GM12878 (cell line): ENCODE results near the gene CYP46A1. TPM values are rescaled to one million over a fixed set of nuclear protein-coding genes. Genes with fewer than 3 reads are reported as not detected.

Experiments
- ATF7 ChIP-seq: fragments of 450-650 bp; IDR thresholded peaks from 2 replicates; pipeline ENCODE4 v1.6.1; 2016; ENCODE audit warnings: low read depth, mild to moderate bottlenecking
- BMI1 ChIP-seq: fragments of 450-650 bp; IDR thresholded peaks from 2 replicates; pipeline ENCODE4 v1.6.1; 2016; ENCODE audit warnings: mild to moderate bottlenecking, moderate library complexity, borderline replicate concordance
- CHD4 ChIP-seq: fragments of 200-600 bp; sonication (generic); IDR thresholded peaks from 2 replicates; pipeline ENCODE4 v1.6.1; 2016; ENCODE audit warnings: mild to moderate bottlenecking
- CREB1 ChIP-seq: IDR thresholded peaks from 2 replicates; pipeline ENCODE4 v1.6.1; 2012; ENCODE audit warnings: low read depth, mild to moderate bottlenecking, inconsistent platforms
- CREM ChIP-seq: IDR thresholded peaks from 2 replicates; pipeline ENCODE4 v1.6.1; 2014; ENCODE audit warnings: antibody characterized with exemption, low read depth
- EGR1 ChIP-seq, 2 experiments: IDR thresholded peaks; 1 replicate in 1 of 2; 2 replicates in 1 of 2; pipeline ENCODE4 v1.6.1; 2011 to 2012; ENCODE audit warnings: low read depth in 2 of 2, low read length in 2 of 2, borderline replicate concordance in 1 of 2, mild to moderate bottlenecking in 1 of 2, moderate library complexity in 1 of 2
- ESRRA ChIP-seq: IDR thresholded peaks from 2 replicates; pipeline ENCODE4 v1.6.1; 2012; ENCODE audit warnings: mild to moderate bottlenecking, low read length, improper control_type of control experiment
- IKZF1 ChIP-seq: fragments of 450-650 bp; conservative IDR thresholded peaks from 2 replicates; pipeline ENCODE4 v1.6.1; 2017; ENCODE audit warnings: antibody characterized with exemption, mild to moderate bottlenecking
- NFIC ChIP-seq: IDR thresholded peaks from 2 replicates; pipeline ENCODE4 v1.6.1; 2012; ENCODE audit warnings: low read depth, mild to moderate bottlenecking, inconsistent platforms, low read length, moderate library complexity
- POLR2AphosphoS5 ChIP-seq: IDR thresholded peaks from 2 replicates; pipeline ENCODE4 v1.6.1; 2011; ENCODE audit warnings: mild to moderate bottlenecking, low read length, inconsistent platforms
- SIX5 ChIP-seq: IDR thresholded peaks from 2 replicates; pipeline ENCODE4 v1.6.1; 2011; ENCODE audit warnings: mild to moderate bottlenecking, low read depth, low read length, moderate library complexity; ENCODE audit not compliant: severe bottlenecking
- ZBED1 ChIP-seq: IDR thresholded peaks from 2 replicates; pipeline ENCODE4 v1.6.1; 2016; ENCODE audit warnings: borderline replicate concordance
- ZNF24 ChIP-seq: fragments of 450-650 bp; IDR thresholded peaks from 2 replicates; pipeline ENCODE4 v1.6.1; 2017; ENCODE audit warnings: antibody characterized with exemption, mild to moderate bottlenecking
- polyA plus RNA-seq, 11 experiments: library from polyadenylated mRNA; depleted of rRNA in 4 of 11; unstranded in 6 of 11; stranded (reverse) in 5 of 11; fragments of >200 nt; fragmentation: Nextera tagmentation in 4 of 11; fragmentation: Illumina TruSeq in 1 of 11; extraction: Ambion mirVana in 4 of 11; extraction: Trizol in 1 of 11; gene quantifications; 1 replicate in 1 of 11; 2 replicates in 10 of 11; pipeline versions ENCODE4 v1.2.1 to v1.2.3, GENCODE V29; 2011 to 2016; ENCODE audit warnings: inconsistent platforms in 2 of 11, missing spikeins in 2 of 11, low read depth in 1 of 11
- total RNA-seq, 4 experiments: library from RNA; depleted of rRNA in 3 of 4; stranded (reverse); fragments of >200 nt in 3 of 4; fragmentation: Illumina TruSeq in 1 of 4; extraction: Trizol in 1 of 4; gene quantifications; 2 replicates each; pipeline versions ENCODE4 v1.2.1 to v1.2.3, GENCODE V29; 2013 to 2021
- TF ChIP-seq, protein P1 (sequence below): fragments of 450-650 bp; IDR thresholded peaks from 2 replicates; pipeline ENCODE4 v1.6.1; 2018; ENCODE audit warnings: mild to moderate bottlenecking, low read depth, moderate library complexity; ENCODE audit not compliant: partially characterized antibody
- TF ChIP-seq, protein P2 (sequence below): IDR thresholded peaks from 2 replicates; pipeline ENCODE4 v1.6.1; 2011; ENCODE audit warnings: borderline replicate concordance, low read depth, mild to moderate bottlenecking, moderate library complexity, low read length; ENCODE audit not compliant: insufficient read depth, poor library complexity, severe bottlenecking
- TF ChIP-seq, protein P3 (sequence below): fragments of 450-650 bp; conservative IDR thresholded peaks from 2 replicates; pipeline ENCODE4 v1.6.1; 2017; ENCODE audit warnings: mild to moderate bottlenecking, moderate library complexity
- TF ChIP-seq, protein P4 (sequence below): IDR thresholded peaks from 2 replicates; pipeline ENCODE4 v1.6.1; 2011; ENCODE audit warnings: low read depth, low read length, improper control_type of control experiment, borderline replicate concordance
- TF ChIP-seq, protein P5 (sequence below): IDR thresholded peaks from 2 replicates; pipeline ENCODE4 v1.6.1; 2012; ENCODE audit warnings: low read depth, low read length, improper control_type of control experiment

CYP46A1 gene
- total and polyA plus RNA-seq, 10 of the 15 experiments (the other 5 are each of a cell fraction or from before 2014, with no cell fraction given) = 0.04 to 0.11 TPM; not detected in 8

DNA sequence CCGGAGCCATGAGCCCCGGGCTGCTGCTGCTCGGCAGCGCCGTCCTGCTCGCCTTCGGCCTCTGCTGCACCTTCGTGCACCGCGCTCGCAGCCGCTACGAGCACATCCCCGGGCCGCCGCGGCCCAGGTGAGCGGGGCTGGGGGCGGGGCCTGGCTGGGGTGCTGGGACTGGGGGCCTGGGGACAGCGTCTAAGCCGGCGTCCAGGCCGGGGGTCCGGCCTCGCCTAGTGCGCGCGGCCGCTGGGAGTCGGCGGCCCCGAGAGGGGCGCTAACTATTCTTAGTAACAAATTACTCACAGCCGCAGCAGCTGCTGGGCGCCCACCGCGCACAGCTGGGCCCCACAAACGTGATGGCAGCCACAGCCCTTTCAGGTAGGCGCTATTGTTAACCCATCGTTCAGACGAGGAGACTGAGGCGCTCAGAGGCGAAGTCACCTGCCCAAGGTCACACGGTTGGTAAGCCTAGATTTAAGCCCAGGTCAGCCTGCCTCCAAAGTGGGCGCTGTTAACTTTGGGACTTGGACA is 374 bp downstream of the CYP46A1 start (continued):
- TF ChIP-seq, protein P1, sequence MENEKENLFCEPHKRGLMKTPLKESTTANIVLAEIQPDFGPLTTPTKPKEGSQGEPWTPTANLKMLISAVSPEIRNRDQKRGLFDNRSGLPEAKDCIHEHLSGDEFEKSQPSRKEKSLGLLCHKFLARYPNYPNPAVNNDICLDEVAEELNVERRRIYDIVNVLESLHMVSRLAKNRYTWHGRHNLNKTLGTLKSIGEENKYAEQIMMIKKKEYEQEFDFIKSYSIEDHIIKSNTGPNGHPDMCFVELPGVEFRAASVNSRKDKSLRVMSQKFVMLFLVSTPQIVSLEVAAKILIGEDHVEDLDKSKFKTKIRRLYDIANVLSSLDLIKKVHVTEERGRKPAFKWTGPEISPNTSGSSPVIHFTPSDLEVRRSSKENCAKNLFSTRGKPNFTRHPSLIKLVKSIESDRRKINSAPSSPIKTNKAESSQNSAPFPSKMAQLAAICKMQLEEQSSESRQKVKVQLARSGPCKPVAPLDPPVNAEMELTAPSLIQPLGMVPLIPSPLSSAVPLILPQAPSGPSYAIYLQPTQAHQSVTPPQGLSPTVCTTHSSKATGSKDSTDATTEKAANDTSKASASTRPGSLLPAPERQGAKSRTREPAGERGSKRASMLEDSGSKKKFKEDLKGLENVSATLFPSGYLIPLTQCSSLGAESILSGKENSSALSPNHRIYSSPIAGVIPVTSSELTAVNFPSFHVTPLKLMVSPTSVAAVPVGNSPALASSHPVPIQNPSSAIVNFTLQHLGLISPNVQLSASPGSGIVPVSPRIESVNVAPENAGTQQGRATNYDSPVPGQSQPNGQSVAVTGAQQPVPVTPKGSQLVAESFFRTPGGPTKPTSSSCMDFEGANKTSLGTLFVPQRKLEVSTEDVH = no peak
- TF ChIP-seq CREB1 = no peak
- TF ChIP-seq EGR1 (IDR thresholded peaks at IDR 0.05; ENCODE audit: borderline replicate concordance in 1 of 2, low read depth in 2 of 2, low read length in 2 of 2) = no peak
- TF ChIP-seq IKZF1 = no peak
- TF ChIP-seq ZNF24 = no peak
- TF ChIP-seq CREM = no peak
- TF ChIP-seq ATF7 = no peak
- TF ChIP-seq ESRRA = no peak
- no peak for TF ChIP-seq CHD4
- no peak for TF ChIP-seq BMI1
- TF ChIP-seq NFIC = no peak
- TF ChIP-seq, protein P2, sequence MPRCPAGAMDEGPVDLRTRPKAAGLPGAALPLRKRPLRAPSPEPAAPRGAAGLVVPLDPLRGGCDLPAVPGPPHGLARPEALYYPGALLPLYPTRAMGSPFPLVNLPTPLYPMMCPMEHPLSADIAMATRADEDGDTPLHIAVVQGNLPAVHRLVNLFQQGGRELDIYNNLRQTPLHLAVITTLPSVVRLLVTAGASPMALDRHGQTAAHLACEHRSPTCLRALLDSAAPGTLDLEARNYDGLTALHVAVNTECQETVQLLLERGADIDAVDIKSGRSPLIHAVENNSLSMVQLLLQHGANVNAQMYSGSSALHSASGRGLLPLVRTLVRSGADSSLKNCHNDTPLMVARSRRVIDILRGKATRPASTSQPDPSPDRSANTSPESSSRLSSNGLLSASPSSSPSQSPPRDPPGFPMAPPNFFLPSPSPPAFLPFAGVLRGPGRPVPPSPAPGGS = no peak
- TF ChIP-seq, protein P3, sequence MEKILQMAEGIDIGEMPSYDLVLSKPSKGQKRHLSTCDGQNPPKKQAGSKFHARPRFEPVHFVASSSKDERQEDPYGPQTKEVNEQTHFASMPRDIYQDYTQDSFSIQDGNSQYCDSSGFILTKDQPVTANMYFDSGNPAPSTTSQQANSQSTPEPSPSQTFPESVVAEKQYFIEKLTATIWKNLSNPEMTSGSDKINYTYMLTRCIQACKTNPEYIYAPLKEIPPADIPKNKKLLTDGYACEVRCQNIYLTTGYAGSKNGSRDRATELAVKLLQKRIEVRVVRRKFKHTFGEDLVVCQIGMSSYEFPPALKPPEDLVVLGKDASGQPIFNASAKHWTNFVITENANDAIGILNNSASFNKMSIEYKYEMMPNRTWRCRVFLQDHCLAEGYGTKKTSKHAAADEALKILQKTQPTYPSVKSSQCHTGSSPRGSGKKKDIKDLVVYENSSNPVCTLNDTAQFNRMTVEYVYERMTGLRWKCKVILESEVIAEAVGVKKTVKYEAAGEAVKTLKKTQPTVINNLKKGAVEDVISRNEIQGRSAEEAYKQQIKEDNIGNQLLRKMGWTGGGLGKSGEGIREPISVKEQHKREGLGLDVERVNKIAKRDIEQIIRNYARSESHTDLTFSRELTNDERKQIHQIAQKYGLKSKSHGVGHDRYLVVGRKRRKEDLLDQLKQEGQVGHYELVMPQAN = peak; percentile 27; the same call in 1 of the 2 replicates
- no peak for TF ChIP-seq POLR2AphosphoS5
- TF ChIP-seq SIX5 = no peak
- TF ChIP-seq, protein P4, sequence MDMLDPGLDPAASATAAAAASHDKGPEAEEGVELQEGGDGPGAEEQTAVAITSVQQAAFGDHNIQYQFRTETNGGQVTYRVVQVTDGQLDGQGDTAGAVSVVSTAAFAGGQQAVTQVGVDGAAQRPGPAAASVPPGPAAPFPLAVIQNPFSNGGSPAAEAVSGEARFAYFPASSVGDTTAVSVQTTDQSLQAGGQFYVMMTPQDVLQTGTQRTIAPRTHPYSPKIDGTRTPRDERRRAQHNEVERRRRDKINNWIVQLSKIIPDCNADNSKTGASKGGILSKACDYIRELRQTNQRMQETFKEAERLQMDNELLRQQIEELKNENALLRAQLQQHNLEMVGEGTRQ = no peak
- no peak for TF ChIP-seq ZBED1
- TF ChIP-seq, protein P5, sequence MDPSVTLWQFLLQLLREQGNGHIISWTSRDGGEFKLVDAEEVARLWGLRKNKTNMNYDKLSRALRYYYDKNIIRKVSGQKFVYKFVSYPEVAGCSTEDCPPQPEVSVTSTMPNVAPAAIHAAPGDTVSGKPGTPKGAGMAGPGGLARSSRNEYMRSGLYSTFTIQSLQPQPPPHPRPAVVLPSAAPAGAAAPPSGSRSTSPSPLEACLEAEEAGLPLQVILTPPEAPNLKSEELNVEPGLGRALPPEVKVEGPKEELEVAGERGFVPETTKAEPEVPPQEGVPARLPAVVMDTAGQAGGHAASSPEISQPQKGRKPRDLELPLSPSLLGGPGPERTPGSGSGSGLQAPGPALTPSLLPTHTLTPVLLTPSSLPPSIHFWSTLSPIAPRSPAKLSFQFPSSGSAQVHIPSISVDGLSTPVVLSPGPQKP = no peak
